CD8-positive, alpha-beta memory T cell (primary cell): ENCODE data around the gene RGS16. TPM values are rescaled to one million over a fixed set of nuclear protein-coding genes. Genes with fewer than 3 reads are reported as not detected.

ENCODE experiments used
- CTCF ChIA-PET: fragments of 350-600 bp; sonication (Branson Sonifier 250); formaldehyde crosslinking; loops from one replicate; lab custom pipeline; 2021; ENCODE audit warnings: antibody characterized with exemption; lab: Charles Lee
- POLR2A ChIA-PET: fragments of 350-600 bp; sonication (Branson Sonifier 250); formaldehyde crosslinking; loops from one replicate; lab custom pipeline; 2021; ENCODE audit warnings: antibody characterized with exemption; lab: Charles Lee
- DNase-seq, 5 donors: peaks; one replicate each; pipeline versions ENCODE4 v3.0.0 to v3.0.0-alpha.2; 2020 to 2022; ENCODE audit warnings: mixed read lengths in 1 of 5
- H3K27ac ChIP-seq: one replicate; pipeline ENCODE4 v1.7.0; 2013; ENCODE audit warnings: low read depth, mild to moderate bottlenecking, low read length, moderate library complexity
- H3K27me3 ChIP-seq: 2 replicates; pipeline ENCODE4 v1.7.0; 2013; ENCODE audit warnings: low read length, mild to moderate bottlenecking; ENCODE audit not compliant: insufficient read depth, poor library complexity, severe bottlenecking
- H3K36me3 ChIP-seq: 2 replicates; pipeline ENCODE4 v1.7.0; 2013; ENCODE audit warnings: mild to moderate bottlenecking, low read length, moderate library complexity; ENCODE audit not compliant: insufficient read depth
- H3K4me1 ChIP-seq: 2 replicates; pipeline ENCODE4 v1.7.0; 2013; ENCODE audit warnings: mild to moderate bottlenecking, low read length, moderate library complexity; ENCODE audit not compliant: insufficient read depth
- H3K4me3 ChIP-seq: 2 replicates; pipeline ENCODE4 v1.7.0; 2013; ENCODE audit warnings: mild to moderate bottlenecking, low read length
- H3K9me3 ChIP-seq: 2 replicates; pipeline ENCODE4 v1.7.0; 2013; ENCODE audit warnings: mild to moderate bottlenecking, low read length
- H3K27ac Mint-ChIP-seq, 8 donors: one replicate each; pipeline ENCODE4 v1.8.0; 2020 to 2021; ENCODE audit warnings: mixed read lengths in 8 of 8, mild to moderate bottlenecking in 6 of 8, inconsistent platforms in 3 of 8, moderate library complexity in 3 of 8
- H3K27me3 Mint-ChIP-seq, 2 donors: one replicate each; pipeline ENCODE4 v1.8.0; 2020 to 2021; ENCODE audit warnings: mixed read lengths in 2 of 2, mild to moderate bottlenecking in 1 of 2, moderate library complexity in 1 of 2
- H3K36me3 Mint-ChIP-seq, 3 donors: one replicate each; pipeline ENCODE4 v1.8.0; 2020 to 2021; ENCODE audit warnings: mixed read lengths in 3 of 3, inconsistent platforms in 1 of 3, mild to moderate bottlenecking in 1 of 3
- H3K4me1 Mint-ChIP-seq, 3 donors: one replicate each; pipeline ENCODE4 v1.8.0; 2020 to 2021; ENCODE audit warnings: mixed read lengths in 3 of 3, inconsistent platforms in 1 of 3, mild to moderate bottlenecking in 1 of 3
- H3K4me3 Mint-ChIP-seq, 7 donors: one replicate each; pipeline ENCODE4 v1.8.0; 2020 to 2021; ENCODE audit warnings: mixed read lengths in 7 of 7, mild to moderate bottlenecking in 6 of 7, moderate library complexity in 4 of 7, inconsistent platforms in 2 of 7
- H3K9me3 Mint-ChIP-seq, 5 donors: one replicate each; pipeline ENCODE4 v1.8.0; 2020 to 2022; ENCODE audit warnings: mixed read lengths in 5 of 5, mild to moderate bottlenecking in 3 of 5, moderate library complexity in 2 of 5, inconsistent platforms in 1 of 5
- polyA plus RNA-seq: library from polyadenylated mRNA; unstranded; fragments of 300-500 nt; fragmentation: Illumina TruSeq; gene quantifications from one replicate; pipeline ENCODE4 v1.2.3, GENCODE V29; 2021
- total RNA-seq, 2 experiments: library from RNA; stranded (reverse); gene quantifications; one replicate each; pipeline ENCODE4 v1.2.3, GENCODE V29; 2021

RGS16 gene
- total and polyA plus RNA-seq, 3 experiments from 2014 or later: 0.21 to 59.9 (median 58.9) TPM

- Histone ChIP-seq H3K4me1 (peaks cover 1% of the 10 kb centered on the region), H3K27ac (no peak overlapping the region), H3K27me3 (no peaks in the 10 kb centered on the region), H3K9me3 (no peaks in the 10 kb centered on the region), H3K4me3 (no peak overlapping the region), H3K36me3 (no peaks in the 10 kb centered on the region)
- no peak overlapping the region for H3K27ac Mint-ChIP-seq
- H3K4me1 Mint-ChIP-seq: peaks cover 6 to 18% (median 18%) of the 10 kb centered on the region in 3 donors
- POLR2A ChIA-PET: no interaction called here
- H3K4me3 Mint-ChIP-seq: no peak overlapping the region
- CTCF ChIA-PET: no interaction called here
- peaks cover 0 to 13% (median 4%) of the 10 kb centered on the region in 3 donors for H3K36me3 Mint-ChIP-seq
- H3K27me3 Mint-ChIP-seq: peaks cover 16 to 25% of the 10 kb centered on the region in 2 donors
- no peak for DNase-seq
- peaks cover 8 to 13% (median 8%) of the 10 kb centered on the region in 5 donors for H3K9me3 Mint-ChIP-seq
These were observed 17.7 kb upstream of the RGS16 start for GRCh38 chr1:182621906-182622305.

DNA sequence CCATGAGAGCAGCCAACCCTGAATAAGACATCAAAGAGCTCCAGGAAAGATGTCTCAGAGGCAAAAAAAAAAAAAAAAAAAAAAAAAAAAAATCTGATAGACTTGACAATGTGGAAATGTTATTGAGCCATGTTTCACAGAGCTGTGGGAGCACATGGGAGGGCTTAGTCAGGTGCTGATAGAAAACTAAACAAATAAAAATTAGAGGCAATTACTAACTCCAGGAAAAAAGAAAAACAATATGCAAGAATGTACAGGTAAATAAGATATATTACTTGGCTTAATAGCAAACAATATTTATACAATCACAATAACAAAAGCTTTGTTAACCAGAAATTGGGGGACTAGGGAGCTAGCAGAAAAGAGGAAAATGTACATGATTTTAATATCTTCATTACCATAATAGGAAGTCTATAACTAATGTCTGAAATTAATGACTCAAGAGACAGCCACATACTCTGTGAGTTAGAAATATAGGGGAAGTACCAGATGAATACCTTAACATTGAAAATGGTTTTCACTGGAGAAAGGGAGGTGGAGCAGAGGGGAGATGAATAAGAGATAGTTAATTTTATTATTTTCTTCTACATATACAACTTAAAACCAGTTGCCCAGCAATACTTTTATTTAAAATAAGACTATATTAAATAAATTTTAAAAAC is 16.9 kb upstream of the RGS16 start:
- Histone ChIP-seq H3K4me1 (peaks cover 9% of the 10 kb centered on the region), H3K9me3 (no peaks in the 10 kb centered on the region), H3K27ac (no peak overlapping the region), H3K4me3 (no peak overlapping the region), H3K36me3 (no peaks in the 10 kb centered on the region), H3K27me3 (no peaks in the 10 kb centered on the region)
- Mint-ChIP-seq H3K9me3 (peaks cover 8 to 13% (median 9%) of the 10 kb centered on the region in 5 donors), H3K4me3 (no peak overlapping the region), H3K27me3 (peaks cover 21 to 32% of the 10 kb centered on the region in 2 donors), H3K4me1 (peaks cover 14 to 27% (median 26%) of the 10 kb centered on the region in 3 donors), H3K27ac (peak overlapping the region in 1 of 8 donors; percentile 7), H3K36me3 (peaks cover 0 to 13% (median 4%) of the 10 kb centered on the region in 3 donors)
- ChIA-PET POLR2A (interaction anchor here (0.6 kb wide), 1 partner anchor 11 kb away, joined by 3 read pairs; no protein-coding TSS in a partner anchor), CTCF (interaction anchor here (0.7 kb wide), 1 partner anchor 18 kb away, joined by 3 read pairs; no protein-coding TSS in a partner anchor)
- DNase-seq: no peak

DNA sequence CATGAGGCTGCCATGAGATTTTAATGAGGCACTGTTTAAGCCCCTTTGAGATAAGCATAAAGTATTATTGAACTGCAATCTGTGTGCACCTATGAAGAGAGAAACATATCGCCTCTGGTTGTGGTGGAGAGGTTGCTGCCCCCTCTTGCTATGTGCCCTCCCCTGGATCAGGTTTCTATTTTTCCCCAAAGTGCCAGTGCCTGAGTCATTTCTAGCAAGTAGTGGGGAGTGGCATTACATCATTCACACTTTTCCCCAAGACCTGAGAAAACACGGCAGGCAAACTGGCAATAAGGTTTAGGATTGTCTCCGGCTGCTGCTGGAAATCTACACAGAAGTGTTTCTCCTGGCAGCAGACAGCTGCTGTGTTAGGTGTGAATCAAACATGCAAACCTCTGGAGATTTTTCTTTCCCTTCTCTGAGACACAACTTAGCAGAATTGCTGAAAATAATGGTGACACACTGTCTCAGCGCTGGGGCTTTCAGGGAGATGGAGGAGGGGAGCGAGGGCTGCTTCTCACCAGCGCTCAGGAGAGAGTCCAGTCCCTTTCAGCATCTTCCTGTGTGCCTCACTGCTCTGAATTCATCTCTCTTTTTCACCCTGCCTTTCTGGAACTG is 13.7 kb upstream of the RGS16 start:
- Mint-ChIP-seq H3K4me1 (peaks cover 34 to 41% (median 34%) of the 10 kb centered on the region in 3 donors), H3K27ac (peak overlapping the region in 3 of 8 donors; percentile 61 to 88 (median 83)), H3K36me3 (peaks cover 0 to 13% (median 4%) of the 10 kb centered on the region in 3 donors), H3K27me3 (peaks cover 47 to 48% of the 10 kb centered on the region in 2 donors), H3K4me3 (no peak overlapping the region), H3K9me3 (peaks cover 8 to 13% (median 10%) of the 10 kb centered on the region in 5 donors)
- POLR2A ChIA-PET: no interaction called here
- peaks cover 29% of the 10 kb centered on the region for H3K4me1 ChIP-seq
- no peaks in the 10 kb centered on the region for H3K9me3 ChIP-seq
- no peak for DNase-seq
- peaks cover 6% of the 10 kb centered on the region for H3K27me3 ChIP-seq
- no peak overlapping the region for H3K4me3 ChIP-seq
- CTCF ChIA-PET: interaction anchor here (1.3 kb wide), 1 partner anchor 9 kb away, joined by 4 read pairs; no protein-coding TSS in a partner anchor
- no peaks in the 10 kb centered on the region for H3K36me3 ChIP-seq
- no peak overlapping the region for H3K27ac ChIP-seq

DNA sequence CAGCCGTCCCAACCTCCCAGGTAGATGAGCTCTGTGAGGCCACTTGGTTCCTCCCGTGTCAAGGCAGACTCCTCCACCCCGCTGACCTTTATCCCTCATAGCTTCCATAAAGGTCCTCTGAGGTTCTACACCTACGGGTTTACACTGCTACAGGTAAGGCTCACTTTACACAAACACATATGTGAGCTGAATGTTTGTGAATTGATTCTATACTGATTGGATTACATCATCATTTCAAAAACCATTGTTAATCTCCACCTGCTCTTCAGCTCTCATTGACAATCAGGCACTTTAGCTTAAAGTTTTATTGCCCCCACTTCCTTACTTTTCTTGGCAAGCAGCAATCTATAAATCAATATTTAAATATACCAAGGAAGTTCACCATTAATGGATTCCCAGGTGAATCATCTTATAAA is 12.8 kb upstream of the RGS16 start:
- Histone ChIP-seq H3K27ac (no peak overlapping the region), H3K4me3 (no peak overlapping the region), H3K4me1 (peaks cover 29% of the 10 kb centered on the region), H3K9me3 (no peaks in the 10 kb centered on the region), H3K27me3 (peaks cover 6% of the 10 kb centered on the region), H3K36me3 (no peaks in the 10 kb centered on the region)
- Mint-ChIP-seq H3K36me3 (peaks cover 0 to 13% (median 4%) of the 10 kb centered on the region in 3 donors), H3K4me3 (peak overlapping the region in 5 of 7 donors; percentile 30 to 45 (median 35)), H3K4me1 (peaks cover 34 to 41% (median 34%) of the 10 kb centered on the region in 3 donors), H3K27me3 (peaks cover 50 to 56% of the 10 kb centered on the region in 2 donors), H3K27ac (peak overlapping the region; percentile 13 to 98 (median 86)), H3K9me3 (peaks cover 8 to 13% (median 10%) of the 10 kb centered on the region in 5 donors)
- POLR2A ChIA-PET: interaction anchor here (1.0 to 1.3 kb wide), 3 partner anchors 13 to 229 kb away, joined by 3 to 4 read pairs (median 4); partner anchors contain the start of gene DHX9
- CTCF ChIA-PET: interaction anchor here (1.2 to 3.5 kb wide), 3 partner anchors 10 to 36 kb away, joined by 3 to 24 read pairs (median 8); no protein-coding TSS in a partner anchor
- no peak for DNase-seq

- Mint-ChIP-seq H3K4me1 (peaks cover 34 to 41% (median 34%) of the 10 kb centered on the region in 3 donors), H3K36me3 (peaks cover 0 to 13% (median 4%) of the 10 kb centered on the region in 3 donors), H3K27me3 (peaks cover 53 to 61% of the 10 kb centered on the region in 2 donors), H3K9me3 (peaks cover 8 to 13% (median 8%) of the 10 kb centered on the region in 5 donors), H3K4me3 (peak overlapping the region; percentile 64 to 89 (median 82)), H3K27ac (peak overlapping the region; percentile 21 to 98 (median 90))
- ChIA-PET POLR2A (interaction anchor here (0.8 to 1.6 kb wide), 8 partner anchors 10 to 229 kb away, joined by 3 to 8 read pairs (median 4); partner anchors contain the start of genes DHX9 and RNASEL), CTCF (interaction anchor here (1.2 to 3.5 kb wide), 6 partner anchors 9 to 166 kb away, joined by 3 to 24 read pairs (median 8); partner anchors contain the start of gene RGS16)
- H3K36me3 ChIP-seq: no peaks in the 10 kb centered on the region
- DNase-seq: peak; percentile 79 to 96 (median 93)
- peaks cover 6% of the 10 kb centered on the region for H3K27me3 ChIP-seq
- no peak overlapping the region for H3K27ac ChIP-seq
- H3K4me1 ChIP-seq: peaks cover 29% of the 10 kb centered on the region
- H3K4me3 ChIP-seq: no peak overlapping the region
- no peaks in the 10 kb centered on the region for H3K9me3 ChIP-seq
These were observed 12.2 kb upstream of the RGS16 start for GRCh38 chr1:182616130-182617013.

- Mint-ChIP-seq H3K9me3 (peaks cover 2 to 6% (median 3%) of the 10 kb centered on the region in 5 donors), H3K27me3 (peaks cover 55 to 64% of the 10 kb centered on the region in 2 donors), H3K4me3 (peak overlapping the region; percentile 64 to 89 (median 82)), H3K4me1 (peaks cover 34 to 41% (median 34%) of the 10 kb centered on the region in 3 donors), H3K36me3 (peaks cover 0 to 6% (median under 1%) of the 10 kb centered on the region in 3 donors), H3K27ac (peak overlapping the region; percentile 46 to 98 (median 90))
- H3K4me1 ChIP-seq: peaks cover 29% of the 10 kb centered on the region
- ChIA-PET POLR2A (interaction anchor here (0.8 to 1.6 kb wide), 7 partner anchors 10 to 230 kb away, joined by 3 to 8 read pairs (median 4); partner anchors contain the start of genes DHX9 and RNASEL), CTCF (interaction anchor here (1.2 to 3.5 kb wide), 6 partner anchors 9 to 167 kb away, joined by 3 to 24 read pairs (median 8); partner anchors contain the start of gene RGS16)
- H3K4me3 ChIP-seq: peak overlapping the region; percentile 52
- no peak overlapping the region for H3K27ac ChIP-seq
- DNase-seq: peak in 3 of 5 donors; percentile 36 to 60 (median 39)
- no peaks in the 10 kb centered on the region for H3K9me3 ChIP-seq
- peaks cover 6% of the 10 kb centered on the region for H3K27me3 ChIP-seq
- H3K36me3 ChIP-seq: no peaks in the 10 kb centered on the region
These were observed 11.4 kb upstream of the RGS16 start for GRCh38 chr1:182615468-182616129.
